GM12878 (cell line): ENCODE results near the gene SRP14. TPM values are rescaled to one million over a fixed set of nuclear protein-coding genes. Genes with fewer than 3 reads are reported as not detected.

Experiments used
- BHLHE40 ChIP-seq, 2 experiments: fragments of 450-650 bp in 1 of 2; IDR thresholded peaks; 2 replicates each; pipeline ENCODE4 v1.6.1; 2011 to 2017; ENCODE audit warnings: low read depth in 2 of 2, borderline replicate concordance in 1 of 2, improper control_type of control experiment in 1 of 2, low read length in 1 of 2, mild to moderate bottlenecking in 1 of 2
- CBX3 ChIP-seq: fragments of 200-600 bp; sonication (generic); IDR thresholded peaks from 2 replicates; pipeline ENCODE4 v1.6.1; 2016; ENCODE audit warnings: low read depth, borderline replicate concordance
- EED ChIP-seq: sonication (generic); IDR thresholded peaks from 2 replicates; pipeline ENCODE4 v1.6.1; 2016; ENCODE audit warnings: antibody characterized with exemption, low read depth
- ELK1 ChIP-seq: IDR thresholded peaks from 2 replicates; pipeline ENCODE4 v1.6.1; 2012; ENCODE audit warnings: low read depth, low read length, improper control_type of control experiment
- ETV6 ChIP-seq, 2 experiments: fragments of 450-650 bp in 1 of 2; IDR thresholded peaks in 1 of 2; conservative IDR thresholded peaks in 1 of 2; 2 replicates each; pipeline ENCODE4 v1.6.1; 2014; ENCODE audit warnings: antibody characterized with exemption in 1 of 2, borderline replicate concordance in 1 of 2, low read depth in 1 of 2, mild to moderate bottlenecking in 1 of 2, moderate library complexity in 1 of 2
- FOXK2 ChIP-seq: fragments of 450-650 bp; IDR thresholded peaks from 2 replicates; pipeline ENCODE4 v1.6.1; 2017; ENCODE audit warnings: mild to moderate bottlenecking, moderate library complexity
- HDAC6 ChIP-seq: fragments of 200-600 bp; sonication (generic); IDR thresholded peaks from one replicate; pipeline ENCODE4 v1.8.0; 2017; ENCODE audit warnings: antibody characterized with exemption; ENCODE audit not compliant: unreplicated experiment
- HDGF ChIP-seq: fragments of 450-650 bp; IDR thresholded peaks from 2 replicates; pipeline ENCODE4 v1.6.1; 2016; ENCODE audit warnings: antibody characterized with exemption
- MXI1 ChIP-seq: fragments of 150-350 bp; IDR thresholded peaks from 2 replicates; pipeline ENCODE4 v1.6.1; 2011; ENCODE audit warnings: low read depth, mild to moderate bottlenecking, inconsistent platforms, low read length, improper control_type of control experiment
- NFXL1 ChIP-seq: fragments of 450-650 bp; IDR thresholded peaks from 2 replicates; pipeline ENCODE4 v1.6.1; 2017; ENCODE audit warnings: antibody characterized with exemption, mild to moderate bottlenecking, borderline replicate concordance
- NFYB ChIP-seq: IDR thresholded peaks from 2 replicates; pipeline ENCODE4 v1.6.1; 2011; ENCODE audit warnings: low read depth, mild to moderate bottlenecking, low read length, improper control_type of control experiment, moderate library complexity; ENCODE audit not compliant: insufficient read depth
- PAX8 ChIP-seq: fragments of 450-650 bp; IDR thresholded peaks from 2 replicates; pipeline ENCODE4 v1.6.1; 2017; ENCODE audit warnings: mild to moderate bottlenecking, moderate library complexity
- RAD21 ChIP-seq: IDR thresholded peaks from 2 replicates; pipeline ENCODE4 v1.6.1; 2011; ENCODE audit warnings: mild to moderate bottlenecking, low read depth, low read length, moderate library complexity; ENCODE audit not compliant: insufficient read depth
- TBL1XR1 ChIP-seq: IDR thresholded peaks from 2 replicates; pipeline ENCODE4 v1.6.1; 2012; ENCODE audit warnings: low read depth, low read length, improper control_type of control experiment
- TCF3 ChIP-seq: IDR thresholded peaks from 2 replicates; pipeline ENCODE4 v1.6.1; 2012; ENCODE audit warnings: low read depth, mild to moderate bottlenecking, low read length, borderline replicate concordance; ENCODE audit not compliant: insufficient read depth
- ZBTB40 ChIP-seq: fragments of 450-650 bp; IDR thresholded peaks from 2 replicates; pipeline ENCODE4 v1.6.1; 2016; ENCODE audit warnings: mild to moderate bottlenecking, moderate library complexity, borderline replicate concordance
- polyA plus RNA-seq, 11 experiments: library from polyadenylated mRNA; depleted of rRNA in 4 of 11; unstranded in 6 of 11; stranded (reverse) in 5 of 11; fragments of >200 nt; fragmentation: Nextera tagmentation in 4 of 11; fragmentation: Illumina TruSeq in 1 of 11; extraction: Ambion mirVana in 4 of 11; extraction: Trizol in 1 of 11; gene quantifications; 1 replicate in 1 of 11; 2 replicates in 10 of 11; pipeline versions ENCODE4 v1.2.1 to v1.2.3, GENCODE V29; 2011 to 2016; ENCODE audit warnings: inconsistent platforms in 2 of 11, missing spikeins in 2 of 11, low read depth in 1 of 11
- total RNA-seq, 4 experiments: library from RNA; depleted of rRNA in 3 of 4; stranded (reverse); fragments of >200 nt in 3 of 4; fragmentation: Illumina TruSeq in 1 of 4; extraction: Trizol in 1 of 4; gene quantifications; 2 replicates each; pipeline versions ENCODE4 v1.2.1 to v1.2.3, GENCODE V29; 2013 to 2021
- TF ChIP-seq, protein P1 (sequence below): fragments of 450-650 bp; formaldehyde crosslinking; IDR thresholded peaks from 2 replicates; pipeline ENCODE4 v1.5.0; 2022; ENCODE audit warnings: mild to moderate bottlenecking, missing genetic modification characterization
- TF ChIP-seq, protein P2 (sequence below): fragments of 450-650 bp; IDR thresholded peaks from 2 replicates; pipeline ENCODE4 v1.6.1; 2018; ENCODE audit warnings: borderline replicate concordance, mild to moderate bottlenecking; ENCODE audit not compliant: partially characterized antibody

The SRP14 gene
- total and polyA plus RNA-seq, 10 of the 15 experiments (the other 5 are each of a cell fraction or from before 2014, with no cell fraction given) = 141 to 1,182 (median 493) TPM

DNA sequence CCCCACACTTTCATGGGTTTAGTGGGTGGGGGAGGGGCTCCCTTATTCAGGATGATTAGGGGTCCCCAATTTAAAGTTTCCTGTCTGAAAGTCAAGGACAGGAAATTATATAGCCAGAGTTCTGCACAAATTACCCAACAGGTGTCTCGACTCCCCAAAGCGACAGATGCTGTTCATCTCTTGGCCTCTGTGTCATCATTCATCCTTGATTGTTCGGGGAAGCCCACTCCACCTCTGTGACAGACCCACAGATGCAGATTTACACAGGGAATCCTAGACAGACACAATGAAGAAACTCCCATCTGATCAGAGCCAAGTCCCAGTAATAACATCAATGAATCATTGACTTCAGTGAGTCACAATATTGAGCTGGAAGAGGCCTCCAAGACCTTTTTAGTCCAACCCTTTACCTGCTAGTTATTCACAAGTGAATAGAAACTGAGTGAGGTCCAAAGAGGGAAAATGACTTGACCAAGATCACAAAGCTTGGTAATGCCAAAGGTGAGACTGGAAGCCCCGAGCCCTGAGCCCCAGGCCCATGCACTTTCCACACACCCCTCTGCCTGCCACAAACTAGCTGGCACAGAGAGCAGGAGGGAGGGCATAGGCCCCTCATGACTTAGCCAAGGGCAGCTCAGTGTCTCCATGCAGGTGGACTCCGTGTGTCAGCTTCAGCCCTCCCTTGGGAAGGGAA, 7.9 kb upstream of the SRP14 start (continued):
- TF ChIP-seq MXI1 = no peak
- TF ChIP-seq HDGF = no peak
- TF ChIP-seq, protein P1, sequence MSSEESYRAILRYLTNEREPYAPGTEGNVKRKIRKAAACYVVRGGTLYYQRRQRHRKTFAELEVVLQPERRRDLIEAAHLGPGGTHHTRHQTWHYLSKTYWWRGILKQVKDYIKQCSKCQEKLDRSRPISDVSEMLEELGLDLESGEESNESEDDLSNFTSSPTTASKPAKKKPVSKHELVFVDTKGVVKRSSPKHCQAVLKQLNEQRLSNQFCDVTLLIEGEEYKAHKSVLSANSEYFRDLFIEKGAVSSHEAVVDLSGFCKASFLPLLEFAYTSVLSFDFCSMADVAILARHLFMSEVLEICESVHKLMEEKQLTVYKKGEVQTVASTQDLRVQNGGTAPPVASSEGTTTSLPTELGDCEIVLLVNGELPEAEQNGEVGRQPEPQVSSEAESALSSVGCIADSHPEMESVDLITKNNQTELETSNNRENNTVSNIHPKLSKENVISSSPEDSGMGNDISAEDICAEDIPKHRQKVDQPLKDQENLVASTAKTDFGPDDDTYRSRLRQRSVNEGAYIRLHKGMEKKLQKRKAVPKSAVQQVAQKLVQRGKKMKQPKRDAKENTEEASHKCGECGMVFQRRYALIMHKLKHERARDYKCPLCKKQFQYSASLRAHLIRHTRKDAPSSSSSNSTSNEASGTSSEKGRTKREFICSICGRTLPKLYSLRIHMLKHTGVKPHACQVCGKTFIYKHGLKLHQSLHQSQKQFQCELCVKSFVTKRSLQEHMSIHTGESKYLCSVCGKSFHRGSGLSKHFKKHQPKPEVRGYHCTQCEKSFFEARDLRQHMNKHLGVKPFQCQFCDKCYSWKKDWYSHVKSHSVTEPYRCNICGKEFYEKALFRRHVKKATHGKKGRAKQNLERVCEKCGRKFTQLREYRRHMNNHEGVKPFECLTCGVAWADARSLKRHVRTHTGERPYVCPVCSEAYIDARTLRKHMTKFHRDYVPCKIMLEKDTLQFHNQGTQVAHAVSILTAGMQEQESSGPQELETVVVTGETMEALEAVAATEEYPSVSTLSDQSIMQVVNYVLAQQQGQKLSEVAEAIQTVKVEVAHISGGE (CRISPR knock-in tag) = no peak
- TF ChIP-seq ETV6 (conservative IDR thresholded peaks at IDR 0.05 in 1 of 2, IDR thresholded peaks at IDR 0.05 in 1 of 2; ENCODE audit: borderline replicate concordance in 1 of 2, low read depth in 1 of 2) = peak in 1 of 2 experiments; percentile 58; a peak in 1 of 4 replicates
- TF ChIP-seq EED = no peak
- TF ChIP-seq NFYB = no peak
- TF ChIP-seq CBX3 = no peak
- peak; percentile 6; the same call in 1 of the 2 replicates for TF ChIP-seq RAD21
- no peak for TF ChIP-seq FOXK2
- no peak for TF ChIP-seq ELK1
- no peak for TF ChIP-seq BHLHE40 (IDR thresholded peaks at IDR 0.05; ENCODE audit: borderline replicate concordance in 1 of 2, low read depth in 2 of 2, low read length in 1 of 2)
- no peak for TF ChIP-seq HDAC6
- TF ChIP-seq NFXL1 = no peak
- no peak for TF ChIP-seq ZBTB40
- no peak for TF ChIP-seq TBL1XR1
- TF ChIP-seq TCF3 = no peak
- no peak for TF ChIP-seq PAX8
- TF ChIP-seq, protein P2, sequence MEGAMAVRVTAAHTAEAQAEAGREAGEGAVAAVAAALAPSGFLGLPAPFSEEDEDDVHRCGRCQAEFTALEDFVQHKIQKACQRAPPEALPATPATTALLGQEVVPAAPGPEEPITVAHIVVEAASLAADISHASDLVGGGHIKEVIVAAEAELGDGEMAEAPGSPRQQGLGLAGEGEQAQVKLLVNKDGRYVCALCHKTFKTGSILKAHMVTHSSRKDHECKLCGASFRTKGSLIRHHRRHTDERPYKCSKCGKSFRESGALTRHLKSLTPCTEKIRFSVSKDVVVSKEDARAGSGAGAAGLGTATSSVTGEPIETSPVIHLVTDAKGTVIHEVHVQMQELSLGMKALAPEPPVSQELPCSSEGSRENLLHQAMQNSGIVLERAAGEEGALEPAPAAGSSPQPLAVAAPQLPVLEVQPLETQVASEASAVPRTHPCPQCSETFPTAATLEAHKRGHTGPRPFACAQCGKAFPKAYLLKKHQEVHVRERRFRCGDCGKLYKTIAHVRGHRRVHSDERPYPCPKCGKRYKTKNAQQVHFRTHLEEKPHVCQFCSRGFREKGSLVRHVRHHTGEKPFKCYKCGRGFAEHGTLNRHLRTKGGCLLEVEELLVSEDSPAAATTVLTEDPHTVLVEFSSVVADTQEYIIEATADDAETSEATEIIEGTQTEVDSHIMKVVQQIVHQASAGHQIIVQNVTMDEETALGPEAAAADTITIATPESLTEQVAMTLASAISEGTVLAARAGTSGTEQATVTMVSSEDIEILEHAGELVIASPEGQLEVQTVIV = no peak
